ENCODE measurements around the gene LDB2.

DNA sequence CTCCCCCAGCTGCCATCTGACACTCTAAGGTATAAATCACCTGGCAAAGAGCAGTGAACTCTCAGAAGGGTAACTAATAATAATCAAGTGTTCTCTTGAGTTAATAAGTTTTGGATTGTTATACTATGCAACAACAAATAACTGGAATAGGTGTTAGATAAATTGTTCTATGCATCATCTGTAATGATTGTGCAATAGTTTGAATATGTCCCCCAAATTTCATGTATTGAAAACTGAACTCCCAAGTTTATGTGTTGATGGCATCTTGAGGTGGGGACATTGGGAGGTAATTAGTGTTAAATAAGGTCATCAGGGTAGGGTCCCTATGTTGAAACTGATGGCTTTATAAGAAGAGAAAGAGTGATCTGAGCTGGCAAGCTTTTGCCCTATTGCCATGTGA, 399.5 kb downstream of the LDB2 start:
- TF ChIP-seq, protein P1, sequence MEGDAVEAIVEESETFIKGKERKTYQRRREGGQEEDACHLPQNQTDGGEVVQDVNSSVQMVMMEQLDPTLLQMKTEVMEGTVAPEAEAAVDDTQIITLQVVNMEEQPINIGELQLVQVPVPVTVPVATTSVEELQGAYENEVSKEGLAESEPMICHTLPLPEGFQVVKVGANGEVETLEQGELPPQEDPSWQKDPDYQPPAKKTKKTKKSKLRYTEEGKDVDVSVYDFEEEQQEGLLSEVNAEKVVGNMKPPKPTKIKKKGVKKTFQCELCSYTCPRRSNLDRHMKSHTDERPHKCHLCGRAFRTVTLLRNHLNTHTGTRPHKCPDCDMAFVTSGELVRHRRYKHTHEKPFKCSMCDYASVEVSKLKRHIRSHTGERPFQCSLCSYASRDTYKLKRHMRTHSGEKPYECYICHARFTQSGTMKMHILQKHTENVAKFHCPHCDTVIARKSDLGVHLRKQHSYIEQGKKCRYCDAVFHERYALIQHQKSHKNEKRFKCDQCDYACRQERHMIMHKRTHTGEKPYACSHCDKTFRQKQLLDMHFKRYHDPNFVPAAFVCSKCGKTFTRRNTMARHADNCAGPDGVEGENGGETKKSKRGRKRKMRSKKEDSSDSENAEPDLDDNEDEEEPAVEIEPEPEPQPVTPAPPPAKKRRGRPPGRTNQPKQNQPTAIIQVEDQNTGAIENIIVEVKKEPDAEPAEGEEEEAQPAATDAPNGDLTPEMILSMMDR (IDR thresholded peaks at IDR 0.05; ENCODE audit: low read depth, low read length, poor library complexity, severe bottlenecking), result no peak
- TF ChIP-seq EZH2phosphoT487 (IDR thresholded peaks at IDR 0.05; ENCODE audit: borderline replicate concordance, low read length), result no peak
